Measurements from ENCODE around the gene MAP4K5. TPM values are rescaled to one million over a fixed set of nuclear protein-coding genes. Genes with fewer than 3 reads are reported as not detected.
"Not testable (repeated sequence)": the region's sequence is repeated elsewhere in the genome, so short reads cannot be mapped to it uniquely, and the experiment has no call there.

MAP4K5 gene
- total RNA-seq, 1 experiment from 2014 or later = 64.8 TPM

DNA sequence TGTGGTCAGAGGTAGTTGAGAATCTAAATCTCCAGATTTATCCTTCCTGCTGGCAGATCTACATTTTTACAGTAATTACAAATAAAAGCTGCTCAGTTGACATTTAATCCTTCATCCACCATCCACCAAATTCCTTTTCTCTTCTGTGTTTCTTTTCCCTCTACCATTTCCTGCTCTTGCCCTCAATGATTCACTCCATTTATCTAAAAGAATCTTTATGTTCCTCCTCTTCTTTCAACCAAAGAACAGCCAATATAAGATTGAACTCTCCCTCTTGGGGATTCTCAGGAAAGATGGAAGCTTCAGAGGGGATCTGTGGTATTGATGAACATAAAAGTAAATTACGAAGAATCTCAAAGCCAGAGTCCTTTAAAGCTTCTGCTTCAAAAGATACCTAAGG lies 4.4 kb downstream of the MAP4K5 start:
- H3K27ac ChIP-seq = no peak overlapping the region
- H3K4me1 ChIP-seq (replicated peaks) = peaks cover 54% of the 10 kb centered on the region
- H3K9me3 ChIP-seq (replicated peaks) = no peaks in the 10 kb centered on the region
- no peak overlapping the region for H3K4me3 ChIP-seq
- peak in 1 of 2 experiments; percentile 31 for DNase-seq (ENCODE audit: low read depth in 1 of 2, low spot score in 2 of 2)
- peaks cover 49% of the 10 kb centered on the region for H3K36me3 ChIP-seq
- no peaks in the 10 kb centered on the region for H3K27me3 ChIP-seq (replicated peaks)

DNA sequence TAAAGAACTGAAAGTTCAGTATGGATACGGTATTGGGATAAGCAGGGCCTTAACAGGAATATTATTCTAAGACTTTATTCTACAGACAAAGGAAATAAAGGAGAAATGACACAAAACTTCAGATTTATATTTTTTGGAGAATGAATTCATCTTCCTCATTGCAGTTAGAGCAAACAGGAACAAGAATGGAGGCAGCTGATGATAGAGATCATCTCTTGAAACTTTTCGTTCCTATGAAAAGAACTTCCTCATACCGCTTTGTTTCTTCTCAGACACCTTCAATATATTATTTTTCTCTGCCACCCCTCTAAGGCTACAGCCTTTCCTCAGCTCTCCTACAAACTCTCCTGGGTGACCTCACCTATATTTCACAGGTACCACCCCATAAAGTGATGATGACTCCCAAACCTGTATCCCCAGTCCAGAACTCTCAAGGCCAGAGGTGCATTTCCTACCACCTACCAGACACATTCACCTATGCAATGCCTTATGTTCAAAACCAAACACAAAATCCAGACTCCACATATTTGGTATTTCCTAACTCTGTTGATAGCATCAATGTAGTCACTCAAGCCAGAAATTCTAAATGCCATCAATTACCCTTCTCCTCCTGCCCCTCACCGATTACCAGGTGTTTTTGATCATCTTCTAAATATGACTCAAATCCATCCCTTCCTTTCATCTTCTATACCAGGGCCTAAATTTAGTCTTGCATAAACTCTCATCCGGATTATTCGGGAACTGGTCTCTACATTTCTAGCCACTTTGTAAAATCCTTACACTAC lies 7.4 kb downstream of the MAP4K5 start:
- H3K27me3 ChIP-seq (replicated peaks) = no peaks in the 10 kb centered on the region
- no peak overlapping the region for H3K4me3 ChIP-seq
- H3K4me1 ChIP-seq (replicated peaks) = peaks cover 54% of the 10 kb centered on the region
- H3K9me3 ChIP-seq (replicated peaks) = no peaks in the 10 kb centered on the region
- peaks cover 36% of the 10 kb centered on the region for H3K36me3 ChIP-seq
- no peak overlapping the region for H3K27ac ChIP-seq
- no peak for DNase-seq (ENCODE audit: low read depth in 1 of 2, low spot score in 2 of 2)

DNA sequence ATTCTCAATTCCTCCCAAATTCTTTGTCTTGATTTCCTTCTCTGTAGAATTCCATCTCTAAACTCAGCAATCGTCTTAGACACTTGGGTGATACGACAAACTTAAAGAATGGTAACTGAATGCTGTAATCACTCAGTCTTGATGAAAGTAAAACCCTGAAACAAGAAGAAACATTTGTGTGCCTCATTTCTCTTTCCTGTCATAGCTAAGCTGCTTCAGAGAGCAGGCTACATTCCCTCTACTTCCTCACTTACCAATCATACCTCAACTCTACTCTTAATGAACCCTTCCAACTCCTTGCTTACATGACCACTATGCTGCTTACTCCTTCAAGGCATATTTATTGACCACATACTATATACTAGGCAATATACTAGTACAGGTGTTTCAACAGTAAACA lies 8.3 kb downstream of the MAP4K5 start:
- peaks cover 28% of the 10 kb centered on the region for H3K36me3 ChIP-seq
- DNase-seq (ENCODE audit: low read depth in 1 of 2, low spot score in 2 of 2) = no peak
- no peaks in the 10 kb centered on the region for H3K9me3 ChIP-seq (replicated peaks)
- H3K4me1 ChIP-seq (replicated peaks) = peaks cover 46% of the 10 kb centered on the region
- H3K4me3 ChIP-seq = no peak overlapping the region
- no peaks in the 10 kb centered on the region for H3K27me3 ChIP-seq (replicated peaks)
- H3K27ac ChIP-seq = no peak overlapping the region

DNA sequence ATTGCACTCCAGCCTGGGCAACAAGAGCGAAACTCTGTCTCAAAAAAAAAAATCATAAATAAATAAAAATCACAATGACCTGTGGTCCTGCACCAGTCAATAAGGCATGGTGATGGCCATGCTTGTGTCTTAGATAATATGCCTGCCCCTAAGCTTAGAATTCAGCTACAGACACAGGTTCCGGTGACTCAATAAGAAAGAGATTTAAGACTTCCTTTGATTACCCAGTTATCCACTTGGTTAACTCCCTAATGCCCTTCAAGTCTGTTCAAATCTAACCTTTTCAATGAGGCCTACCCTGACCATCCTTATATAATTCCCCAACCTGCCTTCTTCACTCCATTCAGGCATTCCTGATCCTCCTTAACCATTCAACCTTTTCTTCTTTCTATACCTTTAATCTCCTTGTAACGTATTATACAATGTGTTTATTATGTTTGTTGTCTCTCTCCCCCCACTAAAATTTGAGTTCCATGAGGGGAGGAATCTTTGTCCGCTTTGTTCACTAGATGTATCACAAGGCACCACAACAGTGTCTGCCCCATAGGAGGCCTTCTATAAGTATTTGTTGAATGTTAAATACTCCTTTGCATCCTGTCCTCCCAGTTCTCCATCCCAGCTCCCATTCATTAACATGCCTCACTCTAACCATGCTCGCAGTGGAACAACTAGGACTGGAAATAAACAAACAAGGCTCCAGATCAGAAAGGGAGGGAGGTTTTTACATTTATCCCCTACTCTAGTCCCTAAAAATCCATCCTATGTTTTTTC lies 8.9 kb downstream of the MAP4K5 start:
- no peak for DNase-seq (ENCODE audit: low read depth in 1 of 2, low spot score in 2 of 2)
- Histone ChIP-seq H3K27ac (no peak overlapping the region), H3K9me3 (replicated peaks) (no peaks in the 10 kb centered on the region), H3K4me3 (no peak overlapping the region), H3K4me1 (replicated peaks) (peaks cover 40% of the 10 kb centered on the region), H3K27me3 (replicated peaks) (no peaks in the 10 kb centered on the region), H3K36me3 (peaks cover 22% of the 10 kb centered on the region; the same call in 1 of the 2 replicates)

DNA sequence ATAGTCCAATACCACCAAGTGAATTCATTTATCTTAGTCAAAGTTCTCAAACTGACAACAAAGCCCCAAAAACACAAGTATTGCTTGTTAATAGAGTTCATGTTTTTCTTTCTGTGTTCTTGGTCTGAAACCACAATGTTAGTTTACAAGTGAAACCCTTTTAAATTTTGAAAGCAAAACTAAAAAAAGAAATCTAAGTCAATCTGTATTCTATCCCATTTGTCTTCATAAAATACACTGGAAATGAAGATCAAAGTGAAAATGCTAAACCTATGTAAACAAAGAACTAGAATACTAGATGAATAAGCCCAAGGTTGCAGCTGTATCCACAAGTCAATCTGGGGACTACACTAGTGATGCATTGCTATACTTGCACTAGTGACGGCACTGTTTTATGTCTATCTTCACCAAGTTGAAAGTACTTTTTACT lies 10.4 kb downstream of the MAP4K5 start:
- Histone ChIP-seq H3K27ac (no peak overlapping the region; the same call in 1 of the 2 replicates), H3K27me3 (replicated peaks) (no peaks in the 10 kb centered on the region), H3K9me3 (replicated peaks) (no peaks in the 10 kb centered on the region), H3K4me3 (no peak overlapping the region), H3K36me3 (peaks cover 22% of the 10 kb centered on the region), H3K4me1 (replicated peaks) (peaks cover 32% of the 10 kb centered on the region)
- peak in 1 of 2 experiments; percentile 41 for DNase-seq (ENCODE audit: low read depth in 1 of 2, low spot score in 2 of 2)

DNA sequence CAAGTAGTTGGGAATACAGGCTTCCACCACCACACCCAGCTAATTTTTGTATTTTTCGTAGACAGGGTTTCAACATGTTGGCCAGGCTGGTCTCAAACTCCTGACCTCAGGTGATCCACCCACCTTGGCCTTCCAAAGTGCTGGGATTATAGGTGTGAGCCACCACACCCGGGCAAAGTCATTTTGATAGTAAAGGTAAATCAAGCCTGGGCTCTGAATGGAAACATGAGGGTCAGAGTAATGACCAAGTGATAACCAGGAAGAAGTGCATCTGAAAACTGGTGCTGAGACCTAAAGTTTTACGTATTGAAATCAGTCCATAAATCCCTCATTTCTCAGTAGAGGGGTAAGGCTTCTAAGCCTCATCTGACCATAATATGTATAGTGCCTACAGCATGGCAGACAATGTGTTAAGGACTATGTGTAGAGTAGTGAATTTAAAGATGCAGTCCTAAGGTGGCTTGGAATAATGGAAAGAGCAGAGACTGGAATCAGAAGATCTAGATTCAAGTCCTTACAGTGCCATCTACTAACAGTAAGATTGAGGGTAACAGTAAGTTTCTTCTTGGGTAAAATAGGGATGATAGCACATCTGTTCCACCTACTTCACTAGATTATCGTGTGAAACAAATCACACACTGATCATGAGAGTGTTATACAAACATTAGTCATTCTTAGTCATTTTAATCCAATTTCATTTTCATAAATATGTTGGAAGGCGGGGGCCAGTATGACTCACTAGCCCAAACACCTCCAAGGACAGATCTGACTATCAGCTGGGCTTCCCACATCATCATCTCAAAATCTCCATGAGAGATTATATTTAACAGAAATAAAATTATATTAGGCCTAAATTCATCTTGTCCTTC lies 11.2 kb downstream of the MAP4K5 start:
- peak in 1 of 2 experiments; percentile 56 for DNase-seq (ENCODE audit: low read depth in 1 of 2, low spot score in 2 of 2)

DNA sequence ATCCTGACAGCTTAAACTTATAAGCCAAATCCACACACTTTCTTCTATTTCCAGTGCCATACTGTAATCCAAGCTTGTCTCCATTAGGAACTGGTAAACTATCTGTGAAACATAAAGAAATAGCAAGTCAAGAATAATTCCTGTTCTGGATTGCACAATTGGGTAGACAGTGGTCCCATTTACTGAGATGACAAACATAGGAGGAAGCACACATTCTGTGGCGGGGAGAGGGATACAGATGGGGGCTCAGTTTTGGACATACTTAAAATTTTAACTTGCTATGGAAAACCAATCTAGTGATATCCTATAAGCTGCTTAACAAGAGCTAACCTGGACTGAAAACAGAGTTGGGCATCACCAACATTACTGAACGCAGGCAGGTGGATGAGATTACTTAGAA lies 16.3 kb downstream of the MAP4K5 start:
- Histone ChIP-seq H3K4me3 (no peak overlapping the region), H3K27ac (no peak overlapping the region), H3K36me3 (peaks cover 25% of the 10 kb centered on the region), H3K4me1 (replicated peaks) (peaks cover 3% of the 10 kb centered on the region), H3K27me3 (replicated peaks) (no peaks in the 10 kb centered on the region), H3K9me3 (replicated peaks) (no peaks in the 10 kb centered on the region)
- DNase-seq (ENCODE audit: low read depth in 1 of 2, low spot score in 2 of 2) = no peak

More for the DNA sequence above, 11.2 kb downstream of the MAP4K5 start:
- Histone ChIP-seq H3K36me3 (peaks cover 18% of the 10 kb centered on the region), H3K27me3 (replicated peaks) (no peaks in the 10 kb centered on the region), H3K9me3 (replicated peaks) (no peaks in the 10 kb centered on the region), H3K4me3 (no peak overlapping the region), H3K4me1 (replicated peaks) (peaks cover 32% of the 10 kb centered on the region), H3K27ac (peak overlapping the region; percentile 66)

DNA sequence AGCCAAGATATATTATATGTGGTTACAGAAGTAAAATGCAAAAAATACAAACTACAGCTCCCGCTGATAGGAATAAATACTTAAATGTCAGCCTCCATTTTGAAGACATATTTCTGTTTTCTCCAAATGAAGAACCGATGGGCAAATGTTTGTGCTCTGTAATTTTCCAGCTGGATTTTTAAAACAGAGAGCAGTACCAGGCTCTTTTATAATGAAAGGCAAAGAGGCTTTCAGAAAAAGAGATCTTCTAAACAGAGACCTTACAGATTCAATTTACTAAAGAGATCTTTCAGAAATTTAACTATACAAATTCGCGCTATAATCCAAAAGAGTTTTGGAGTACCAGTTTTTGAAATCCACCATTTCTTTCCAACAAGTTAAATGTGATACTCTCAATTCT lies 19.9 kb downstream of the MAP4K5 start:
- H3K9me3 ChIP-seq (replicated peaks) = no peaks in the 10 kb centered on the region
- H3K4me1 ChIP-seq (replicated peaks) = no peaks in the 10 kb centered on the region
- no peak overlapping the region for H3K27ac ChIP-seq
- peaks cover 21% of the 10 kb centered on the region for H3K36me3 ChIP-seq
- H3K4me3 ChIP-seq = no peak overlapping the region
- no peak for DNase-seq (ENCODE audit: low read depth in 1 of 2, low spot score in 2 of 2)
- no peaks in the 10 kb centered on the region for H3K27me3 ChIP-seq (replicated peaks)

DNA sequence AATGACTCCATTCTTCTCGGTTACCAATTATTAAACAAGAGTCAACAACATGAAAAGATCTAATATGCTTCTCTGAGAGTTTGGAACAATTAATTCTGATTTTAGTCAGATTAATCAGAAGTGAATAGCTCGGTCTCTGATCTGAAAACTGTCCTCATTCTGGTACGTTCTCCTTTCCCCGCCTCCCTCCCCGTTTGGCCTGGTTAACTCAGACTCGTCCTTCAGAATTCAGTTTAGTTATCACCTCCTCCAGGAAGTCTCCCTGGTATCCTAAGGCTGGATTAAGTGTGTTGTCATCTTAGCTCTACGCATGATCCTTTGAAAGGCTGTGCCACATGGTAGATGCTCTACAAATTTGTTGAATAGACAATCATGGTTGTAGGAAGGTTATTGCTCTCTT lies 22.2 kb downstream of the MAP4K5 start:
- Histone ChIP-seq H3K4me3 (no peak overlapping the region), H3K9me3 (replicated peaks) (no peaks in the 10 kb centered on the region), H3K27me3 (replicated peaks) (no peaks in the 10 kb centered on the region), H3K27ac (no peak overlapping the region), H3K36me3 (peaks cover 10% of the 10 kb centered on the region), H3K4me1 (replicated peaks) (no peaks in the 10 kb centered on the region)
- DNase-seq (ENCODE audit: low read depth in 1 of 2, low spot score in 2 of 2) = no peak

DNA sequence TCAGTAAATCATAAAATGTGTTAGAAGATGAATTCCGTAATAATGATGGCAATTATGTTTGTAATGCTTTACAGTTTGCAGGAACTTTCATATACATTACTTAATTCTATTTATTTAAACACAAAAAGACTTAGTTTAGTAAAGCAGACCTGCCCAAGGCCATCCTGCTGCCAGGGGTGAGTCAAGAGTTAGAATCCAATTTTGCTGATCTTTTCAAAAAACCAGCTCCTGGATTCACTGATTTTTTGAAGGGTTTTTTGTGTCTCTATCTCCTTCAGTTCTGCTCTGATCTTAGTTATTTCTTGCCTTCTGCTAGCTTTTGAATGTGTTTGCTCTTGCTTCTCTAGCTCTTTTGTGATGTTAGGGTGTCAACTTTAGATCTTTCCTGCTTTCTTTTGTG lies 25.3 kb downstream of the MAP4K5 start:
- peaks cover 24% of the 10 kb centered on the region for H3K36me3 ChIP-seq
- DNase-seq (ENCODE audit: low read depth in 1 of 2, low spot score in 2 of 2); H3K4me3 ChIP-seq; H3K4me1 ChIP-seq (replicated peaks); H3K9me3 ChIP-seq (replicated peaks); H3K27me3 ChIP-seq (replicated peaks); H3K27ac ChIP-seq: not testable (repeated sequence)

DNA sequence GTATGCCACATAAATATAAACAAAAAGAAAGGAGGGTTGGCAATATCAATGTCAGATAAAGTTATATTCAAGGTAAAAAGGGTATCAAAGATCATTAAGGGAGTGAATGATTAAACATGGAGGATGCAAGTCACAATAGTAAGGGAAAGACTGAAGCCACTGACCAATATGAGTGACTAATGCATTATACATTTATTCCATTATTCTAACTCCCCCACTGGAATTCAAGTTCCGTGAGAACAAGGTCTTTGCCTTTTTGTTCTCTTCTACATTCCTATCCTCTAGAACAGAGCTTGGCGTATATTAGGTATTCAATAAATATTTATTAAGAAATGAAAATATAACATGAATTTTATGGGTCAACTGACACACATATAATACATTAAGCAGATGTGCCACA lies 30.7 kb downstream of the MAP4K5 start:
- H3K4me1 ChIP-seq (replicated peaks) = peaks cover 23% of the 10 kb centered on the region
- peaks cover 33% of the 10 kb centered on the region for H3K36me3 ChIP-seq
- H3K9me3 ChIP-seq (replicated peaks) = no peaks in the 10 kb centered on the region
- H3K4me3 ChIP-seq = no peak overlapping the region
- H3K27ac ChIP-seq = peak overlapping the region; percentile 95
- H3K27me3 ChIP-seq (replicated peaks) = no peaks in the 10 kb centered on the region
- DNase-seq (ENCODE audit: low read depth in 1 of 2, low spot score in 2 of 2) = peak in 1 of 2 experiments; percentile 76

DNA sequence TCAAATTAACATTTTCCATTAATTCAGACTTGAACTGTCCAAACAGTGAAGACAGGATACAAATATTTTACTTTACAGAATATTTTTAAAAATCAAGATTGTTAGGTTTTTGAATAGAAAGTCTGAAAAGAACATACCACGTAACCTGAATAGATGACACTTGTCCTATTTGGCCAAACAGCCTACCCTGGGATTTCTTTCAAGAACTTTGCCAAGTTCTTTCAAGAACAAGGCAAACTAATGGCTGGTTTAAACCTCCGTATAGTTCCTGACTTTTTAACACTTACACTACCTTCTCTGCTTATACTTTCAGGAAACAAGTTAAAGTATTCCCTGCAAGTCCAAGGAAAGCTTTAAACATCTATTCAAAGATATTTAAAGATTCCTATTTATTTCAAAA lies 35.0 kb downstream of the MAP4K5 start:
- no peak for DNase-seq (ENCODE audit: low read depth in 1 of 2, low spot score in 2 of 2)
- H3K9me3 ChIP-seq (replicated peaks) = no peaks in the 10 kb centered on the region

DNA sequence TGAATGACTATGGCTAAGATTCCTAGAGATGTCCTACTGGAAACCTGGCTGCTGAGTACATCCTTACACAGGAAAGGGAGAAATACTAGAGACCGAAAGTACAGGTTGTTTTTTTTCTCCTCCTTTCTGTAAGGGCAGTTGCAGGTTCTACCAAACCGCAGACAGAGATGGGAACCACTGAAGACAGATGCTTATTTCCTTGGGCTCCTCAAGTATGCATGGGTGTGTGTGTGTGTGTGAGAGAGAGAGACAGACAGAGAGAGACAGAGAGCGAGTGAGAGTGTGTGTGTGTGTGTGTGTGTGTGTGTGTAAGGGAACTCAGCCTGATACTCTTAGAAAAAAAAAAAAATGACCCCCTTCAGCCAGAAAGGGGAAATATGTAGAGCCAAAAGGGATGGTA lies 42.5 kb downstream of the MAP4K5 start:
- H3K9me3 ChIP-seq (replicated peaks) = no peaks in the 10 kb centered on the region
- H3K4me1 ChIP-seq (replicated peaks) = peaks cover 7% of the 10 kb centered on the region; the same call in 1 of the 2 replicates
- H3K27ac ChIP-seq = no peak overlapping the region
- H3K27me3 ChIP-seq (replicated peaks) = no peaks in the 10 kb centered on the region
- 0 out of 2 replicates have a peak, but pooled peaks cover 4% of the 10 kb centered on the region for H3K36me3 ChIP-seq
- no peak for DNase-seq (ENCODE audit: low read depth in 1 of 2, low spot score in 2 of 2)
- no peak overlapping the region for H3K4me3 ChIP-seq

More for the DNA sequence above, 35.0 kb downstream of the MAP4K5 start:
- Histone ChIP-seq H3K27me3 (replicated peaks) (no peaks in the 10 kb centered on the region), H3K4me3 (no peak overlapping the region), H3K4me1 (replicated peaks) (peaks cover 20% of the 10 kb centered on the region), H3K36me3 (peaks cover 27% of the 10 kb centered on the region), H3K27ac (no peak overlapping the region)

Data from SJSA1 (cell line).